Activated CD8-positive, alpha-beta memory T cell treated with anti-CD3 and anti-CD28 coated beads, Interleukin-2, amount 50 U/mL, for 24 hours (primary cell): Measurements from ENCODE around the gene C16orf74.

Experiments
- DNase-seq: peaks from one replicate; pipeline ENCODE4 v3.0.0-alpha.2; 2020; ENCODE audit errors: extremely low read depth

C16orf74 gene

GRCh38 chr16:85657996-85658395, 92.9 kb downstream of the C16orf74 start:
- DNase-seq = no peak
